AG10803 (cell line): ENCODE results near the gene P2RY8.
"Not testable (repeated sequence)": the region's sequence is repeated elsewhere in the genome, so short reads cannot be mapped to it uniquely, and the experiment has no call there.

ENCODE experiments used
- DNase-seq: peaks from one replicate; pipeline ENCODE4 v3.0.0; 2010; ENCODE audit warnings: low read depth
- H3K4me3 ChIP-seq: 2 replicates; pipeline ENCODE4 v1.5.1; 2011; ENCODE audit warnings: mild to moderate bottlenecking, low read length, control low read depth
- CTCF ChIP-seq: conservative IDR thresholded peaks from 2 replicates; pipeline ENCODE4 v1.5.1; 2011; ENCODE audit warnings: mild to moderate bottlenecking, low read length, control low read depth, inconsistent platforms

The P2RY8 gene

GRCh38 chrX:1524874-1525582, 12.0 kb downstream of the P2RY8 start:
- TF ChIP-seq CTCF = no peak
- DNase-seq = no peak
- H3K4me3 ChIP-seq = no peak overlapping the region

GRCh38 chrX:1522905-1523304, 14.1 kb downstream of the P2RY8 start:
- not testable (repeated sequence) for DNase-seq, H3K4me3 ChIP-seq

- no peak for DNase-seq
- no peak for TF ChIP-seq CTCF
- H3K4me3 ChIP-seq = no peak overlapping the region
These were observed 15.5 kb downstream of the P2RY8 start for GRCh38 chrX:1521459-1521956.

- no peak for TF ChIP-seq CTCF
- H3K4me3 ChIP-seq = no peak overlapping the region
- DNase-seq = no peak
These were observed 16.6 kb downstream of the P2RY8 start for GRCh38 chrX:1520350-1520749.

- no peak overlapping the region for H3K4me3 ChIP-seq
- no peak for TF ChIP-seq CTCF
- no peak for DNase-seq
These were observed 17.9 kb downstream of the P2RY8 start for GRCh38 chrX:1519022-1519497.

- TF ChIP-seq CTCF = no peak
These were observed 18.5 kb downstream of the P2RY8 start for GRCh38 chrX:1518512-1518911.

GRCh38 chrX:1516596-1517104, 20.3 kb downstream of the P2RY8 start:
- no peak overlapping the region for H3K4me3 ChIP-seq
- no peak for TF ChIP-seq CTCF
- DNase-seq = no peak

More at GRCh38 chrX:1518512-1518911, 18.5 kb downstream of the P2RY8 start:
- no peak overlapping the region for H3K4me3 ChIP-seq
- no peak for DNase-seq
